H54 (cell line): ENCODE data around the gene GTF3C5.

ENCODE experiments used
- DNase-seq: peaks from one replicate; pipeline ENCODE4 v3.0.0; 2011; ENCODE audit warnings: low spot score, mixed read lengths; ENCODE audit not compliant: insufficient read length
- FAIRE-seq: peaks from 3 replicates; lab custom pipeline; 2011; peaks lifted over from hg19 to GRCh38; lab: Jason Lieb, UNC
- POLR2A ChIP-seq: IDR thresholded peaks from 2 replicates; pipeline ENCODE4 v1.6.1; 2011; ENCODE audit warnings: low read depth, mild to moderate bottlenecking, low read length

The GTF3C5 gene

GRCh38 chr9:133004091-133004998 lies 26.5 kb upstream of the GTF3C5 start:
- TF ChIP-seq POLR2A, result no peak
- FAIRE-seq, result no peak
- no peak for DNase-seq

GRCh38 chr9:133004999-133005760 lies 25.6 kb upstream of the GTF3C5 start:
- TF ChIP-seq POLR2A, result no peak
- FAIRE-seq (no peak), DNase-seq (no peak)

GRCh38 chr9:133005957-133006356 lies 24.8 kb upstream of the GTF3C5 start:
- no peak for DNase-seq
- FAIRE-seq, result no peak
- no peak for TF ChIP-seq POLR2A

- TF ChIP-seq POLR2A, result no peak
- no peak for FAIRE-seq
- no peak for DNase-seq
Observed at GRCh38 chr9:133006731-133007352, 24.0 kb upstream of the GTF3C5 start.

- DNase-seq, result no peak
- no peak for FAIRE-seq
- TF ChIP-seq POLR2A, result no peak
Observed at GRCh38 chr9:133008406-133008805, 22.4 kb upstream of the GTF3C5 start.

GRCh38 chr9:133008824-133009223 lies 22.0 kb upstream of the GTF3C5 start:
- FAIRE-seq (no peak), DNase-seq (no peak)
- TF ChIP-seq POLR2A, result no peak

- DNase-seq (no peak), FAIRE-seq (no peak)
- no peak for TF ChIP-seq POLR2A
Observed at GRCh38 chr9:133009906-133010582, 20.8 kb upstream of the GTF3C5 start.

- TF ChIP-seq POLR2A, result no peak
- FAIRE-seq (no peak), DNase-seq (no peak)
Observed at GRCh38 chr9:133014696-133015095, 16.1 kb upstream of the GTF3C5 start.

- no peak for FAIRE-seq
- TF ChIP-seq POLR2A, result no peak
- DNase-seq, result no peak
Observed at GRCh38 chr9:133023117-133023890, 7.5 kb upstream of the GTF3C5 start.

- TF ChIP-seq POLR2A, result no peak
- DNase-seq (no peak), FAIRE-seq (no peak)
Observed at GRCh38 chr9:133026426-133026825, 4.4 kb upstream of the GTF3C5 start.

GRCh38 chr9:133027134-133027533 lies 3.7 kb upstream of the GTF3C5 start:
- no peak for TF ChIP-seq POLR2A
- DNase-seq (no peak), FAIRE-seq (no peak)

- DNase-seq (no peak), FAIRE-seq (no peak)
- TF ChIP-seq POLR2A, result no peak
Observed at GRCh38 chr9:133028221-133028620, 2.6 kb upstream of the GTF3C5 start.

GRCh38 chr9:133029994-133030316 lies 842 bp upstream of the GTF3C5 start:
- FAIRE-seq (no peak), DNase-seq (no peak)
- no peak for TF ChIP-seq POLR2A

- FAIRE-seq (no peak), DNase-seq (no peak)
- TF ChIP-seq POLR2A, result no peak
Observed at GRCh38 chr9:133031130-133031422, 279 bp downstream of the GTF3C5 start.
